Trophoblast cell (in vitro differentiated cells and primary cell): Measurements from ENCODE around the gene GAR1.

Experiments
- DNase-seq, 2 donors: peaks; one replicate each; pipeline ENCODE4 v3.0.0-alpha.2; 2016
- H2AFZ ChIP-seq: 2 replicates; pipeline ENCODE4 v1.6.1; 2013; ENCODE audit warnings: low read length, moderate library complexity, mild to moderate bottlenecking; ENCODE audit not compliant: insufficient read depth, poor library complexity
- H2AK5ac ChIP-seq: 2 replicates; pipeline ENCODE4 v1.6.1; 2013; ENCODE audit warnings: mild to moderate bottlenecking, low read length
- H2BK120ac ChIP-seq: 2 replicates; pipeline ENCODE4 v1.6.1; 2013; ENCODE audit warnings: low read length, mild to moderate bottlenecking, moderate library complexity; ENCODE audit not compliant: insufficient read depth, poor library complexity
- H2BK12ac ChIP-seq: 2 replicates; pipeline ENCODE4 v1.6.1; 2013; ENCODE audit warnings: mild to moderate bottlenecking, low read length, moderate library complexity
- H2BK5ac ChIP-seq: 2 replicates; pipeline ENCODE4 v1.6.1; 2013; ENCODE audit warnings: low read length, low read depth, moderate library complexity, mild to moderate bottlenecking; ENCODE audit not compliant: poor library complexity
- H3K14ac ChIP-seq: 2 replicates; pipeline ENCODE4 v1.6.1; 2013; ENCODE audit warnings: mild to moderate bottlenecking, low read length
- H3K18ac ChIP-seq: 2 replicates; pipeline ENCODE4 v1.6.1; 2013; ENCODE audit warnings: mild to moderate bottlenecking, low read length
- H3K23ac ChIP-seq: 2 replicates; pipeline ENCODE4 v1.6.1; 2013; ENCODE audit warnings: low read length
- H3K27ac ChIP-seq: 2 replicates; pipeline ENCODE4 v1.5.1; 2013; ENCODE audit warnings: low read depth, mild to moderate bottlenecking, inconsistent platforms, low read length, moderate library complexity
- H3K27me3 ChIP-seq: 2 replicates; pipeline ENCODE4 v1.6.1; 2013; ENCODE audit warnings: inconsistent platforms, mild to moderate bottlenecking, low read length, moderate library complexity; ENCODE audit not compliant: insufficient read depth
- H3K36me3 ChIP-seq, 2 experiments: 1 replicate in 1 of 2; 2 replicates in 1 of 2; pipeline ENCODE4 v1.6.1; 2013; ENCODE audit warnings: low read length in 2 of 2, mild to moderate bottlenecking in 2 of 2, moderate library complexity in 1 of 2; ENCODE audit not compliant: insufficient read depth in 2 of 2, control insufficient read depth in 1 of 2
- H3K4ac ChIP-seq: 2 replicates; pipeline ENCODE4 v1.6.1; 2013; ENCODE audit warnings: low read depth, mild to moderate bottlenecking, low read length, moderate library complexity
- H3K4me1 ChIP-seq, 2 experiments: 1 replicate in 1 of 2; 2 replicates in 1 of 2; pipeline ENCODE4 v1.6.1; 2013; ENCODE audit warnings: low read length in 2 of 2, mild to moderate bottlenecking in 2 of 2, moderate library complexity in 1 of 2; ENCODE audit not compliant: insufficient read depth in 2 of 2, control insufficient read depth in 1 of 2
- H3K4me2 ChIP-seq: 2 replicates; pipeline ENCODE4 v1.6.1; 2013; ENCODE audit warnings: inconsistent platforms, mild to moderate bottlenecking, low read length, moderate library complexity
- H3K4me3 ChIP-seq: 2 replicates; pipeline ENCODE4 v1.5.1; 2013; ENCODE audit warnings: mild to moderate bottlenecking, low read depth, low read length, inconsistent platforms
- H3K79me1 ChIP-seq: one replicate; pipeline ENCODE4 v1.6.1; 2013; ENCODE audit warnings: low read length
- H3K79me2 ChIP-seq: 2 replicates; pipeline ENCODE4 v1.6.1; 2013; ENCODE audit warnings: low read length, mild to moderate bottlenecking; ENCODE audit not compliant: control insufficient read depth, insufficient read depth, poor library complexity
- H3K9ac ChIP-seq: 2 replicates; pipeline ENCODE4 v1.6.1; 2013; ENCODE audit warnings: mild to moderate bottlenecking, low read length
- H3K9me3 ChIP-seq: 2 replicates; pipeline ENCODE4 v1.6.1; 2013; ENCODE audit warnings: low read depth, mild to moderate bottlenecking, control low read depth, inconsistent platforms, low read length; ENCODE audit not compliant: insufficient read depth
- H4K12ac ChIP-seq: 2 replicates; pipeline ENCODE4 v1.6.1; 2013; ENCODE audit warnings: low read depth, mild to moderate bottlenecking, low read length, moderate library complexity
- H4K8ac ChIP-seq: 2 replicates; pipeline ENCODE4 v1.6.1; 2013; ENCODE audit warnings: low read depth, mild to moderate bottlenecking, low read length, moderate library complexity
- H4K91ac ChIP-seq: one replicate; pipeline ENCODE4 v1.6.1; 2013; ENCODE audit warnings: low read depth, mild to moderate bottlenecking, low read length, moderate library complexity
- WGBS: extraction: QIAGEN DNeasy Blood & Tissue Kit; methylation state at CpG from one replicate; pipeline ENCODE4 v1.1.7; 2013; ENCODE audit warnings: missing lambda C conversion rate; ENCODE audit not compliant: insufficient read length, insufficient coverage; ENCODE audit errors: extremely low coverage; 5-methylcytosine and 5-hydroxymethylcytosine counted together

The GAR1 gene

DNA sequence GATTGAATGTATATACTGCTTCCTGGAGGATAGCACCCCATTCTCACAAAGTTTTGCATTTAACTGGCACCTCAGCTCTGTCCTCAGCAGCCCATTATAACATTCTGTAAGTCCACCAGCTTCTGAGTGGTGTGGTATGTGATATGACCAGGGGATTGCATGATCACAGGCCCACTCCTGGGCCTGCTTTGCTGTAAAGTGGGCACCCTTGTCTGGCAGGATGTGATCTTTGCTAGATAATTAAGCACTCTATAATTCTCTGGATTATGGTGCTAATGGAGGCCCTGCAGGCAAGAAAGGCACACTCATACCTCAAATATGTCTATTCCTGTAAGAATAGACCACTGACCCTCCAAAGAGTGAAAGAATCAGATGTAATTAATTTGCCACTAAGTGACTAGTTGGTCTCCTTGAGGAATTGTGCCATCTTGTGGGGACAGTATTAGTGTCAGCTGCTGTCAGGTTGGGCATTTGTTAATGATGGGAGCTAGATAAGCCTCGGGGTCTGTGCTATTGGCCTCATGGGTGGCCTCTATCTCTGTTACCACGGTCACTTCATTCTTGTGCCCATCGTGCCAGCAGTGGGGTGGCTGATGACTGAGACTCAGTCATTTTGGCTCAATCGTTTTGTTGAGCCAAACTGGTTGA is 11.5 kb upstream of the GAR1 start:
- Histone ChIP-seq H2BK5ac (no peak overlapping the region), H3K23ac (no peak overlapping the region), H3K14ac (no peak overlapping the region), H3K36me3 (no peaks in the 10 kb centered on the region), H3K4me2 (no peak overlapping the region), H3K4me3 (no peak overlapping the region), H2BK120ac (no peak overlapping the region), H3K4me1 (no peaks in the 10 kb centered on the region), H3K79me2 (no peaks in the 10 kb centered on the region), H3K9me3 (no peaks in the 10 kb centered on the region), H4K91ac (no peak overlapping the region), H3K79me1 (no peaks in the 10 kb centered on the region), H4K12ac (no peak overlapping the region), H2BK12ac (no peak overlapping the region), H4K8ac (no peak overlapping the region), H3K27me3 (no peaks in the 10 kb centered on the region), H3K4ac (no peak overlapping the region), H3K27ac (no peak overlapping the region), H2AFZ (no peak overlapping the region), H2AK5ac (no peak overlapping the region), H3K18ac (no peak overlapping the region), H3K9ac (no peak overlapping the region)
- no CpG with 5 or more reads among the region's 4 CpGs for WGBS
- no peak for DNase-seq

GRCh38 chr4:109809655-109810054 is 5.9 kb upstream of the GAR1 start:
- H2BK120ac ChIP-seq: no peak overlapping the region
- H4K12ac ChIP-seq: no peak overlapping the region
- no peak overlapping the region for H3K14ac ChIP-seq
- H3K4me1 ChIP-seq: no peaks in the 10 kb centered on the region
- no peak overlapping the region for H4K91ac ChIP-seq
- no peak overlapping the region for H2BK5ac ChIP-seq
- no peak overlapping the region for H4K8ac ChIP-seq
- no peaks in the 10 kb centered on the region for H3K79me2 ChIP-seq
- no peak overlapping the region for H3K27ac ChIP-seq
- H3K36me3 ChIP-seq: no peaks in the 10 kb centered on the region
- no peak overlapping the region for H3K23ac ChIP-seq
- H3K4me2 ChIP-seq: no peak overlapping the region
- no peaks in the 10 kb centered on the region for H3K27me3 ChIP-seq
- H3K9me3 ChIP-seq: no peaks in the 10 kb centered on the region
- H3K79me1 ChIP-seq: no peaks in the 10 kb centered on the region
- H3K4ac ChIP-seq: no peak overlapping the region
- no peak overlapping the region for H3K9ac ChIP-seq
- DNase-seq: no peak
- H2AK5ac ChIP-seq: no peak overlapping the region
- H2BK12ac ChIP-seq: no peak overlapping the region
- no peak overlapping the region for H3K4me3 ChIP-seq
- H3K18ac ChIP-seq: no peak overlapping the region
- no peak overlapping the region for H2AFZ ChIP-seq
- no CpG with 5 or more reads among the region's 2 CpGs for WGBS

DNA sequence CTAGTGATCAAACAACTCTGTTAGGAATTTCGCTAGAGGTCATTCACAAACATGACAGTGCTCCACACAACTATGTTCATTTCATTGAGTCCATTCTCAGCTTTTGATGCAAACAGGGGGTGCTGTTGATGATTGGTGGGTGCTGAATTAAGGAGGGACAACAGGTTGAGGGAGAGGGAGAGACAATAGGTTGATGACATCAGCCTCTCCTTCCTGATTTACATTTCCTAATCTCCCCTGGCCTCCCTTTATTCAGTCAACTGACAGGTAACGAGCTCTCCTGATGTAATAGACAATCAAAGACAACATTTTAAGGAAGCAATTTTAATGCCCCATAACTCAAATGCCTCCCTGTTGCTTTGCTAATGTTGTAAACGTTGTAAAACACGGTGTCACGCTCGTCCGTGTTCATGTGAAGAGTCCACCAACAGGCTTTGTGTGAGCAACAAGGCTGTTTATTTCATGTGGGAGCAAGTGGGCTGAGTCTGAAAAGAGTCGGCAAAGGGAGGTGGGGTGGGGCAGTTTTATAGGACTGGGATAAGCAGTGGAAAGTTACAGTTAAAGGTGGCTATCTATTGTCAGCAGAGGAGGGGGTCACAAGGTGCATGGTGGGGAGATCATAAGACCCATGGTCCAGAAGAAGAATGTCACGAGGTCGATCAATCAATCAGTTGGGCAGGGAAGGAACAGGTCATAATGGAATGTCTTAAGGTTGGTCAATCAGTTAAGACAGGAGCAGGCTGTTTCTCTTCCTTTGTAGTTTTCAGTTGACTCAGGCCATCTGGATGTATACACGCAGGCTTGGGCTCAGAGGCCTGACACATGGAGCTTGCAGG is 4.8 kb upstream of the GAR1 start:
- no peaks in the 10 kb centered on the region for H3K9me3 ChIP-seq
- H3K79me2 ChIP-seq: peaks cover 2% of the 10 kb centered on the region
- H4K12ac ChIP-seq: no peak overlapping the region
- no peak overlapping the region for H2BK120ac ChIP-seq
- no peak overlapping the region for H3K4me2 ChIP-seq
- H4K8ac ChIP-seq: no peak overlapping the region
- H3K18ac ChIP-seq: no peak overlapping the region
- no peak overlapping the region for H3K9ac ChIP-seq
- H3K79me1 ChIP-seq: peaks cover 2% of the 10 kb centered on the region
- H2AK5ac ChIP-seq: no peak overlapping the region
- H3K36me3 ChIP-seq: no peaks in the 10 kb centered on the region
- no peak for DNase-seq
- H3K4me1 ChIP-seq: no peaks in the 10 kb centered on the region
- H3K4ac ChIP-seq: no peak overlapping the region
- H2BK12ac ChIP-seq: no peak overlapping the region
- no peak overlapping the region for H3K14ac ChIP-seq
- no peak overlapping the region for H2AFZ ChIP-seq
- no peak overlapping the region for H3K4me3 ChIP-seq
- no peak overlapping the region for H4K91ac ChIP-seq
- H3K27ac ChIP-seq: no peak overlapping the region
- H2BK5ac ChIP-seq: no peak overlapping the region
- no CpG with 5 or more reads among the region's 11 CpGs for WGBS
- H3K23ac ChIP-seq: no peak overlapping the region
- H3K27me3 ChIP-seq: no peaks in the 10 kb centered on the region

DNA sequence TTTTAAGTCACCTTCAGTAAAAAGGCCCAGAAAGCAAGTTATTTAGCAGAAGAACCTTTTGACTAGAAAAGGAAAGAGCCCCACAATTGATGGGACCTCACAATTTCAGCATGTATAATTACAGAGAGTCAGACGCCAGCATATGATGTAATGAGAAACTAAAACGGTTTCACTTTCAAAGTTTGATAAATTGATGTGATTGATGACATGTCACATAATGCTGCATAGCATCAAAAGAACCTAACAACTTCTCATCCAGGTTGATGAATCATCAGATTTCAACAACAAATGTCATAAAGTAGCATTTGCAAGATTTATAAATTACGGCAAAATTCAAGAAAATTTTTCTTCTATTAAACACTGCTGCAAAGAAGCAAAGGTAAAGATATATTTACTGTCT is 3.9 kb upstream of the GAR1 start:
- Histone ChIP-seq H2BK12ac (no peak overlapping the region), H4K12ac (no peak overlapping the region), H3K23ac (no peak overlapping the region), H3K36me3 (no peaks in the 10 kb centered on the region), H3K9me3 (no peaks in the 10 kb centered on the region), H3K4me3 (no peak overlapping the region), H4K8ac (no peak overlapping the region), H3K9ac (no peak overlapping the region), H2AFZ (no peak overlapping the region), H3K14ac (no peak overlapping the region), H3K27ac (no peak overlapping the region), H3K4ac (no peak overlapping the region), H3K18ac (no peak overlapping the region), H2AK5ac (no peak overlapping the region), H3K4me2 (no peak overlapping the region), H2BK120ac (no peak overlapping the region), H3K4me1 (no peaks in the 10 kb centered on the region), H3K27me3 (no peaks in the 10 kb centered on the region), H3K79me1 (peaks cover 5% of the 10 kb centered on the region), H3K79me2 (peaks cover 5% of the 10 kb centered on the region), H2BK5ac (no peak overlapping the region), H4K91ac (no peak overlapping the region)
- WGBS: no CpG with 5 or more reads among the region's 3 CpGs
- DNase-seq: peak in 1 of 2 donors; percentile 7
